Transverse colon (tissue), 4 donors: ENCODE results near the gene STK10. TPM values are rescaled to one million over a fixed set of nuclear protein-coding genes. Genes with fewer than 3 reads are reported as not detected.
A peak's percentile ranks its signal among the peaks of the same experiment; 100 is the strongest.

Source experiments
- DNase-seq: peaks from one replicate; pipeline ENCODE4 v3.0.0-alpha.2; 2019
- H3K27ac ChIP-seq, 4 donors: fragments of 200-600 bp; sonication (generic); 2 replicates each; pipeline ENCODE4 v1.5.1; 2016 to 2018; ENCODE audit warnings: inconsistent platforms in 4 of 4
- H3K27me3 ChIP-seq: fragments of 200-600 bp; sonication (generic); 2 replicates; pipeline ENCODE4 v1.5.1; 2017; ENCODE audit warnings: inconsistent platforms
- H3K36me3 ChIP-seq, 4 donors: fragments of 200-600 bp; sonication (generic); 2 replicates each; pipeline ENCODE4 v1.5.1; 2017 to 2019; ENCODE audit warnings: inconsistent platforms in 4 of 4
- H3K4me1 ChIP-seq, 4 donors: fragments of 200-600 bp; sonication (generic); 2 replicates each; pipeline ENCODE4 v1.5.1; 2017 to 2020; ENCODE audit warnings: inconsistent platforms in 4 of 4
- H3K4me3 ChIP-seq, 4 donors: fragments of 200-600 bp; sonication (generic); 1 replicate in 1 of 4; 2 replicates in 3 of 4; pipeline versions ENCODE4 v1.5.1 to v1.6.1; 2017 to 2019; ENCODE audit warnings: inconsistent platforms in 4 of 4
- H3K9me3 ChIP-seq, 2 donors: fragments of 200-600 bp; sonication (generic); 2 replicates each; pipeline ENCODE4 v1.5.1; 2017 to 2019; ENCODE audit warnings: inconsistent platforms in 2 of 2
- EP300 ChIP-seq: sonication (generic); formaldehyde crosslinking; IDR thresholded peaks from one replicate; pipeline ENCODE4 v1.6.1; 2017; ENCODE audit warnings: antibody characterized with exemption, low read depth
- POLR2A ChIP-seq: fragments of 450-650 bp; IDR thresholded peaks from one replicate; pipeline ENCODE4 v1.6.1; 2016; ENCODE audit warnings: antibody characterized with exemption, mild to moderate bottlenecking, moderate library complexity
- POLR2AphosphoS5 ChIP-seq, 3 donors: sonication (generic); formaldehyde crosslinking; IDR thresholded peaks; one replicate each; pipeline ENCODE4 v1.6.1; 2016; ENCODE audit warnings: antibody characterized with exemption in 3 of 3
- WGBS, 2 donors: methylation state at CpG; one replicate each; pipeline ENCODE4 v1.1.5; 2018; ENCODE audit warnings: low coverage in 1 of 2; 5-methylcytosine and 5-hydroxymethylcytosine counted together
- in situ Hi-C, 4 donors: fragments of 200-750 bp; cut with MboI; loops; one replicate each; pipeline versions ENCODE4 v1.15.0 to v1.15.1; 2017; ENCODE audit warnings: low sequenced_read_pairs in 3 of 4, low pct_ligation_motif_present in 1 of 4, low pct_unique_long_range_greater_than_20kb in 1 of 4
- intact Hi-C: fragments of 100-400 bp; cut with DNase I; formaldehyde crosslinking; loops from one replicate; pipeline ENCODE4 v1.15.1; 2023; ENCODE audit warnings: low total_unique reads
- total RNA-seq, 4 donors: library from RNA; depleted of rRNA; stranded (reverse); fragments of >200 nt; gene quantifications; one replicate each; pipeline ENCODE4 v1.1.0, GENCODE V29; 2016
- TF ChIP-seq, protein P1 (sequence below), 5 experiments: fragments of 200-600 bp in 3 of 5; fragments of 450-650 bp in 2 of 5; sonication (generic) in 3 of 5; IDR thresholded peaks; 1 replicate in 2 of 5; 2 replicates in 3 of 5; pipeline ENCODE4 v1.5.1; 2016 to 2017; ENCODE audit warnings: antibody characterized with exemption in 5 of 5, inconsistent platforms in 3 of 5, mild to moderate bottlenecking in 2 of 5, moderate library complexity in 1 of 5

STK10 gene
- total RNA-seq, 4 donors from 2014 or later = 21.2 to 207 (median 49.3) TPM

DNA sequence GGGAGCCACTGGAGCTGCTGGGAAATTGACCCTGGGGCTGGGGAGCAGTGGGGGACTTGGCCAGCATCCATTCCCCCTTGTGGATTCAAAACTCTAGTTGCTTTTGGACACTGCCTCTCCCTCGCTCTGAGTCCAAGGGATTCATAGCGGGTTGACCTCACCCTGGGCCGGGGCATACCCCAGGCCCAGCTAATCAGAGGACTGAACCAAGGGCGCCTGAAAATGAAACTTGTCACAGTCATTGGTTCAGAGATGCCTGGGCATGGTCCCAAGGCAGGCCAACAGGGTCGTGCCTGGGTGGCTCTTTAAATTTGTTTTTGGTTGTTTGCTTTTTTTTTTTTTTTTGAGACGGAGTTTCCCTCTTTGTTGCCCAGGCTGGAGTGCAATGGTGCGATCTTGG is 22.6 kb downstream of the STK10 start:
- Histone ChIP-seq H3K27ac (peak overlapping the region in 2 of 4 donors; percentile 8 to 24), H3K36me3 (no peaks in the 10 kb centered on the region), H3K4me3 (no peak overlapping the region), H3K4me1 (peaks cover 0 to 15% (median 11%) of the 10 kb centered on the region in 4 donors), H3K27me3 (no peaks in the 10 kb centered on the region), H3K9me3 (no peaks in the 10 kb centered on the region)
- DNase-seq = no peak
- in situ Hi-C loops (no loop called here), intact Hi-C loops (no loop called here)
- 80 to 90% methylated on average over 2 to 7 of the region's 7 CpGs for WGBS, 2 donors
- TF ChIP-seq POLR2AphosphoS5 (IDR thresholded peaks at IDR 0.05) (no peak), EP300 (no peak), POLR2A (no peak)
- TF ChIP-seq, protein P1, sequence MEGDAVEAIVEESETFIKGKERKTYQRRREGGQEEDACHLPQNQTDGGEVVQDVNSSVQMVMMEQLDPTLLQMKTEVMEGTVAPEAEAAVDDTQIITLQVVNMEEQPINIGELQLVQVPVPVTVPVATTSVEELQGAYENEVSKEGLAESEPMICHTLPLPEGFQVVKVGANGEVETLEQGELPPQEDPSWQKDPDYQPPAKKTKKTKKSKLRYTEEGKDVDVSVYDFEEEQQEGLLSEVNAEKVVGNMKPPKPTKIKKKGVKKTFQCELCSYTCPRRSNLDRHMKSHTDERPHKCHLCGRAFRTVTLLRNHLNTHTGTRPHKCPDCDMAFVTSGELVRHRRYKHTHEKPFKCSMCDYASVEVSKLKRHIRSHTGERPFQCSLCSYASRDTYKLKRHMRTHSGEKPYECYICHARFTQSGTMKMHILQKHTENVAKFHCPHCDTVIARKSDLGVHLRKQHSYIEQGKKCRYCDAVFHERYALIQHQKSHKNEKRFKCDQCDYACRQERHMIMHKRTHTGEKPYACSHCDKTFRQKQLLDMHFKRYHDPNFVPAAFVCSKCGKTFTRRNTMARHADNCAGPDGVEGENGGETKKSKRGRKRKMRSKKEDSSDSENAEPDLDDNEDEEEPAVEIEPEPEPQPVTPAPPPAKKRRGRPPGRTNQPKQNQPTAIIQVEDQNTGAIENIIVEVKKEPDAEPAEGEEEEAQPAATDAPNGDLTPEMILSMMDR (IDR thresholded peaks at IDR 0.05) = no peak

DNA sequence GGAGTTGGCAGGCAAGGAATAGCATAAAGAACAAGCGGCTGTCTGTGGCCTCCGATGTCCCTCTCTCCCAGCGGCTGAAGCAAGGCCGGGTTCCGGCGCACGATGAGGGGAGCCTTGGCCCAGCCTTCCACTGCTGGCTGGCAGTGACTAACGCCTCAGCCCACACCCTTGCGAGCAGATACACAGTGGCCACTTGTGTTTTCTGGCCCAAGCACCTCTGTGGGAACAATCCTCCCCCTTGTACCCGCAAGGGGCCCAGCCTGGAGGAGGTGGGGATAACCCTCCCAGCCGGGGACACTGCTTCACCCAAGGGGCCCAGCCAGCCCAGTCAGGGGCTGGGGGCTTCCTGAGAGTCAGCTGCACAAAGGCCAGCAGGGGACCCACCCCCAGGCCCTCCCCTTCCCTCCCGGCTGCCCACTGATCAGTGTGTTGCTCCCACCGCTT is 23.2 kb downstream of the STK10 start:
- intact Hi-C loops = no loop called here
- H3K27ac ChIP-seq = peak overlapping the region in 2 of 4 donors; percentile 8 to 24
- DNase-seq = no peak

DNA sequence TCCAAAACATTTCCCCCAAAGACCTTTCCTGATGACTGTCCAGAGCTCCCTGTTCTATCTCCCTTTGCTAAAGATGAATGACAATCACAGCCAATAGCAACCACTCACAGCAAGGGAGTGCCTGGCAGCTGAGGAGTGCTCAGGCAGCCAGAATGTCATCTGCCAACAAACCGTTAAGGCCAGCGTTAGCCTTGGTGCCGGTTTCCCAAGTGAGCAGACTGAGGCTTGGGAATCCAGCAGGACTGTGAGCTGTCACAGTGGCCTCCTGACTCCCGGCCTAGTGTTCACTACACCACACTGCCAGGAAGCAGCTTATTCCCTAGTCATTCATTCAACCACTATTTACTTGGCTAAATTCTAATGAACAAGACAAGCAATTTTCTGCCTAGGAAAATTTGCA is 24.7 kb downstream of the STK10 start:
- no peak for TF ChIP-seq POLR2AphosphoS5 (IDR thresholded peaks at IDR 0.05)
- no peak for TF ChIP-seq EP300
- TF ChIP-seq, protein P1 (IDR thresholded peaks at IDR 0.05) = no peak
- no peak for TF ChIP-seq POLR2A
- H3K27me3 ChIP-seq = no peaks in the 10 kb centered on the region
- no peak overlapping the region for H3K4me3 ChIP-seq
- intact Hi-C loops (no loop called here), in situ Hi-C loops (no loop called here)
- 61% methylated on average over 4 of the region's 4 CpGs; no CpG with 5 or more reads in 1 of the 2 donors for WGBS, 2 donors
- DNase-seq = no peak
- H3K4me1 ChIP-seq = peaks cover 0 to 13% (median 10%) of the 10 kb centered on the region in 4 donors
- H3K27ac ChIP-seq = no peak overlapping the region
- no peaks in the 10 kb centered on the region for H3K9me3 ChIP-seq
- H3K36me3 ChIP-seq = no peaks in the 10 kb centered on the region

More for the DNA sequence above, 23.2 kb downstream of the STK10 start:
- TF ChIP-seq, protein P1 (IDR thresholded peaks at IDR 0.05) = no peak
- TF ChIP-seq POLR2AphosphoS5 (IDR thresholded peaks at IDR 0.05) (no peak), POLR2A (no peak), EP300 (no peak)
- Histone ChIP-seq H3K4me1 (peaks cover 0 to 15% (median 11%) of the 10 kb centered on the region in 4 donors), H3K9me3 (no peaks in the 10 kb centered on the region), H3K27me3 (no peaks in the 10 kb centered on the region), H3K4me3 (no peak overlapping the region), H3K36me3 (no peaks in the 10 kb centered on the region)
- 80% methylated on average over 12 of the region's 13 CpGs; no CpG with 5 or more reads in 1 of the 2 donors for WGBS, 2 donors
- in situ Hi-C loops = no loop called here

DNA sequence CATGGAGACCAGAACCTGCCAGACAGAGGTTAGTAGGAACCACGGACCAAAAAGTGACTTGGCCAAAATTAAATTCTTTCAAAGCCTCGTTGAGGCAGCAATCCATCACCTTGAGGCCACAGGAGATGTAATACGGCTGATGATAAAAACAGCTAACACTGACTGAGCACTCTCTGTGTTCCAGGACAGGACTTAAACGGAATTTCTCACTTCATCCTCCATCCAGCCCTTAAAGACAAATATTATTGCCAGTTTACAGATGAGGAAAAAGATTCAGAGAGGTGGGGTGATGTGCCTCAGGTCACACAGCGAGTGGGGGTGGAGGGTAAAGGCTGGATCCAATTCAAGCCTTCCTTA is 25.1 kb downstream of the STK10 start:
- 64 to 77% methylated on average over 4 to 5 of the region's 5 CpGs for WGBS, 2 donors
- TF ChIP-seq POLR2A = no peak
- TF ChIP-seq POLR2AphosphoS5 (IDR thresholded peaks at IDR 0.05) = no peak
- TF ChIP-seq, protein P1 (IDR thresholded peaks at IDR 0.05) = no peak
- no peak for TF ChIP-seq EP300
- Histone ChIP-seq H3K9me3 (no peaks in the 10 kb centered on the region), H3K4me1 (peaks cover 0 to 10% (median 8%) of the 10 kb centered on the region in 4 donors), H3K27me3 (no peaks in the 10 kb centered on the region), H3K27ac (no peak overlapping the region), H3K36me3 (no peaks in the 10 kb centered on the region), H3K4me3 (no peak overlapping the region)
- intact Hi-C loops = no loop called here
- in situ Hi-C loops = no loop called here
- no peak for DNase-seq
